ENCODE results near the gene SH2D5.

- TF ChIP-seq, protein P1, sequence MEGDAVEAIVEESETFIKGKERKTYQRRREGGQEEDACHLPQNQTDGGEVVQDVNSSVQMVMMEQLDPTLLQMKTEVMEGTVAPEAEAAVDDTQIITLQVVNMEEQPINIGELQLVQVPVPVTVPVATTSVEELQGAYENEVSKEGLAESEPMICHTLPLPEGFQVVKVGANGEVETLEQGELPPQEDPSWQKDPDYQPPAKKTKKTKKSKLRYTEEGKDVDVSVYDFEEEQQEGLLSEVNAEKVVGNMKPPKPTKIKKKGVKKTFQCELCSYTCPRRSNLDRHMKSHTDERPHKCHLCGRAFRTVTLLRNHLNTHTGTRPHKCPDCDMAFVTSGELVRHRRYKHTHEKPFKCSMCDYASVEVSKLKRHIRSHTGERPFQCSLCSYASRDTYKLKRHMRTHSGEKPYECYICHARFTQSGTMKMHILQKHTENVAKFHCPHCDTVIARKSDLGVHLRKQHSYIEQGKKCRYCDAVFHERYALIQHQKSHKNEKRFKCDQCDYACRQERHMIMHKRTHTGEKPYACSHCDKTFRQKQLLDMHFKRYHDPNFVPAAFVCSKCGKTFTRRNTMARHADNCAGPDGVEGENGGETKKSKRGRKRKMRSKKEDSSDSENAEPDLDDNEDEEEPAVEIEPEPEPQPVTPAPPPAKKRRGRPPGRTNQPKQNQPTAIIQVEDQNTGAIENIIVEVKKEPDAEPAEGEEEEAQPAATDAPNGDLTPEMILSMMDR (conservative IDR thresholded peaks at IDR 0.05; ENCODE audit: low read depth, low read length), result no peak
- no peak for TF ChIP-seq EZH2 (IDR thresholded peaks at IDR 0.05; ENCODE audit: borderline replicate concordance, low read depth, low read length, poor library complexity, severe bottlenecking)
Measured at GRCh38 chr1:20681999-20682398, 50.5 kb downstream of the SH2D5 start.

All from A673 (cell line).